ENCODE results near the gene CDC23.

CDC23 gene

DNA sequence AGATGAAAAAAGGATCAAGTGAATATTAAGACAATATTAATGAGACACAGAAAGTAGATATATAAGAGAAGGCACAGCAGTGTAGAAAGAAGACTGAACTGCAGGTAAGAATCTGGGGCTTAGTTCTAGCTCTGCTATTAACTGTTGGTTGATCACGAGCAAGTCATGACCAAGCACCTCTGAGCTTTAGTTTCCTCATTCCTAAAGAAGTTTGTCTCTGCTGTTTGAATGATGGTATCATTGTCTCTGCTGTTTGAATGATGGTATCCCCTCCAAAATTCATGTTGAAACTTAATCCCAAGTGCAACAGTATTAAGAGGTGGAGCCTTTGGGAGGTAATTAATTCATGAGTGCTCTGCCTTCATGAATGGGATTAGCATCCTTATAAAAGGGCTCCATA, 71.4 kb downstream of the CDC23 start:
- H3K36me3 ChIP-seq (ENCODE audit: low read length) = no peaks in the 10 kb centered on the region
- H3K9ac ChIP-seq (ENCODE audit: low read length) = no peak overlapping the region
- no peaks in the 10 kb centered on the region for H3K79me2 ChIP-seq (ENCODE audit: insufficient read depth, low read length)
- H3K9me3 ChIP-seq (ENCODE audit: insufficient read depth, low read length) = no peaks in the 10 kb centered on the region
- H3K9me2 ChIP-seq (replicated peaks; ENCODE audit: insufficient read depth, low read length) = no peaks in the 10 kb centered on the region
- H3F3A ChIP-seq (ENCODE audit: insufficient read depth) = no peaks in the 10 kb centered on the region
- no peaks in the 10 kb centered on the region for H3K27me3 ChIP-seq (ENCODE audit: low read length)
- H2AFZ ChIP-seq (ENCODE audit: low read depth, low read length, severe bottlenecking) = no peak overlapping the region
- no peak overlapping the region for H3K4me3 ChIP-seq (ENCODE audit: insufficient read depth, low read length, poor library complexity, severe bottlenecking)
- no peak for TF ChIP-seq EZH2phosphoT487 (conservative IDR thresholded peaks at IDR 0.05; ENCODE audit: low read length)
- TF ChIP-seq CTCF (IDR thresholded peaks at IDR 0.05; ENCODE audit: insufficient read depth, low read length, poor library complexity, severe bottlenecking) = no peak
- no peaks in the 10 kb centered on the region for H4K20me1 ChIP-seq (ENCODE audit: low read depth, low read length)
- H3K27ac ChIP-seq (ENCODE audit: low read depth, low read length) = no peak overlapping the region
- H3K4me2 ChIP-seq (ENCODE audit: low read depth, low read length, poor library complexity, severe bottlenecking) = no peak overlapping the region

GRCh38 chr5:138140268-138140667, 72.9 kb downstream of the CDC23 start:
- Histone ChIP-seq H3K36me3 (ENCODE audit: low read length) (no peaks in the 10 kb centered on the region), H3K9me2 (replicated peaks; ENCODE audit: insufficient read depth, low read length) (no peaks in the 10 kb centered on the region), H3K27me3 (ENCODE audit: low read length) (no peaks in the 10 kb centered on the region), H3K4me3 (ENCODE audit: insufficient read depth, low read length, poor library complexity, severe bottlenecking) (no peak overlapping the region), H2AFZ (ENCODE audit: low read depth, low read length, severe bottlenecking) (no peak overlapping the region), H3K27ac (ENCODE audit: low read depth, low read length) (no peak overlapping the region), H3K9me3 (ENCODE audit: insufficient read depth, low read length) (no peaks in the 10 kb centered on the region), H3F3A (ENCODE audit: insufficient read depth) (no peaks in the 10 kb centered on the region), H4K20me1 (ENCODE audit: low read depth, low read length) (no peaks in the 10 kb centered on the region), H3K79me2 (ENCODE audit: insufficient read depth, low read length) (no peaks in the 10 kb centered on the region), H3K9ac (ENCODE audit: low read length) (no peak overlapping the region), H3K4me2 (ENCODE audit: low read depth, low read length, poor library complexity, severe bottlenecking) (no peak overlapping the region)
- TF ChIP-seq EZH2phosphoT487 (conservative IDR thresholded peaks at IDR 0.05; ENCODE audit: low read length) (no peak), CTCF (IDR thresholded peaks at IDR 0.05; ENCODE audit: insufficient read depth, low read length, poor library complexity, severe bottlenecking) (no peak)

DNA sequence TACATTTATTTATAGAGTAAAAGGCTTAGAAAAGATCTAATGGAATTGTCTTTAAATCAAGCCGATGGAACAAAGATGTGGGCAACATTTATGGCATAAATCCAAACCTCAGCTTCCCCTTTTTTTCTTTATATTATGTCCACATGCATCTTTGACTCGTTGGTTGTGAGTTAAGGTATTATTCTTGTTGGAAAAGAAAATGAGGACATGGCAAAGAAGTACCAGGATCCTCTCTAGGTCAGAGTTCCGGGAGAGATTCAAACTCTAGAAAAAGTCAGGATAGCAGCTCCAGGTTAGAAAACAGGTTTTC, 73.4 kb downstream of the CDC23 start:
- Histone ChIP-seq H3F3A (ENCODE audit: insufficient read depth) (no peaks in the 10 kb centered on the region), H3K9ac (ENCODE audit: low read length) (no peak overlapping the region), H3K27ac (ENCODE audit: low read depth, low read length) (no peak overlapping the region), H3K79me2 (ENCODE audit: insufficient read depth, low read length) (no peaks in the 10 kb centered on the region), H3K27me3 (ENCODE audit: low read length) (no peaks in the 10 kb centered on the region), H4K20me1 (ENCODE audit: low read depth, low read length) (no peaks in the 10 kb centered on the region), H3K9me2 (replicated peaks; ENCODE audit: insufficient read depth, low read length) (no peaks in the 10 kb centered on the region), H3K4me3 (ENCODE audit: insufficient read depth, low read length, poor library complexity, severe bottlenecking) (no peak overlapping the region), H3K36me3 (ENCODE audit: low read length) (no peaks in the 10 kb centered on the region), H2AFZ (ENCODE audit: low read depth, low read length, severe bottlenecking) (no peak overlapping the region), H3K9me3 (ENCODE audit: insufficient read depth, low read length) (no peaks in the 10 kb centered on the region), H3K4me2 (ENCODE audit: low read depth, low read length, poor library complexity, severe bottlenecking) (no peak overlapping the region)
- TF ChIP-seq EZH2phosphoT487 (conservative IDR thresholded peaks at IDR 0.05; ENCODE audit: low read length) (no peak), CTCF (IDR thresholded peaks at IDR 0.05; ENCODE audit: insufficient read depth, low read length, poor library complexity, severe bottlenecking) (no peak)
